Keratinocyte (primary cell): ENCODE data around the gene RHOJ. TPM values are rescaled to one million over a fixed set of nuclear protein-coding genes. Genes with fewer than 3 reads are reported as not detected.

ENCODE experiments used
- DNase-seq: peaks from one replicate; pipeline ENCODE4 v3.0.0-alpha.2; 2011; ENCODE audit warnings: low read depth, missing footprints, low spot score
- FAIRE-seq: peaks from 2 replicates; lab custom pipeline; 2011; peaks lifted over from hg19 to GRCh38; lab: Jason Lieb, UNC
- H2AFZ ChIP-seq: 2 replicates; pipeline ENCODE4 v1.6.0; 2012; ENCODE audit warnings: low read length, control low read depth, inconsistent platforms; ENCODE audit not compliant: control insufficient read depth
- H3K27ac ChIP-seq: 2 replicates; pipeline ENCODE4 v1.5.1; 2011; ENCODE audit warnings: low read length; ENCODE audit not compliant: control insufficient read depth, insufficient read depth
- H3K27me3 ChIP-seq: 3 replicates; pipeline ENCODE4 v1.6.0; 2011; ENCODE audit warnings: low read length; ENCODE audit not compliant: control insufficient read depth, insufficient read depth; ENCODE audit errors: extremely low read depth
- H3K36me3 ChIP-seq, 2 experiments: 2 replicates in 1 of 2; 3 replicates in 1 of 2; pipeline ENCODE4 v1.5.1; 2011; ENCODE audit warnings: low read length in 2 of 2, mild to moderate bottlenecking in 1 of 2; ENCODE audit not compliant: control insufficient read depth in 2 of 2, insufficient read depth in 2 of 2; ENCODE audit errors: extremely low read depth in 1 of 2
- H3K4me1 ChIP-seq: 3 replicates; pipeline ENCODE4 v1.5.1; 2011; ENCODE audit warnings: low read length; ENCODE audit not compliant: control insufficient read depth, insufficient read depth; ENCODE audit errors: extremely low read depth
- H3K4me2 ChIP-seq: 3 replicates; pipeline ENCODE4 v1.6.0; 2011; ENCODE audit warnings: low read depth, low read length; ENCODE audit not compliant: control insufficient read depth, insufficient read depth; ENCODE audit errors: extremely low read depth
- H3K4me3 ChIP-seq, 3 experiments: fragments of 200-600 bp in 1 of 3; sonication (generic) in 1 of 3; 2 replicates in 2 of 3; 3 replicates in 1 of 3; pipeline ENCODE4 v1.5.1; 2011 to 2016; ENCODE audit warnings: low read length in 3 of 3, mild to moderate bottlenecking in 3 of 3, control low read depth in 2 of 3, inconsistent platforms in 1 of 3, low read depth in 1 of 3, mixed read lengths in 1 of 3, mixed run types in 1 of 3, moderate library complexity in 1 of 3; ENCODE audit not compliant: control insufficient read depth in 2 of 3, insufficient read depth in 2 of 3; ENCODE audit errors: extremely low read depth in 1 of 3
- H3K79me2 ChIP-seq: 2 replicates; pipeline ENCODE4 v1.6.0; 2012; ENCODE audit warnings: low read length; ENCODE audit not compliant: control insufficient read depth, insufficient read depth
- H3K9ac ChIP-seq: 3 replicates; pipeline ENCODE4 v1.6.0; 2011; ENCODE audit warnings: low read length; ENCODE audit not compliant: control insufficient read depth, insufficient read depth; ENCODE audit errors: extremely low read depth
- H3K9me1 ChIP-seq: 3 replicates; pipeline ENCODE4 v1.6.0; 2011; ENCODE audit warnings: low read length; ENCODE audit not compliant: control insufficient read depth, insufficient read depth; ENCODE audit errors: extremely low read depth
- H3K9me3 ChIP-seq: 2 replicates; pipeline ENCODE4 v1.5.1; 2012; ENCODE audit warnings: low read depth, low read length; ENCODE audit not compliant: control insufficient read depth
- H4K20me1 ChIP-seq: 3 replicates; pipeline ENCODE4 v1.6.0; 2011; ENCODE audit warnings: low read length; ENCODE audit not compliant: control insufficient read depth, insufficient read depth; ENCODE audit errors: extremely low read depth
- CTCF ChIP-seq, 3 experiments: IDR thresholded peaks in 1 of 3; conservative IDR thresholded peaks in 1 of 3; optimal IDR thresholded peaks in 1 of 3; 2 replicates in 2 of 3; 3 replicates in 1 of 3; pipeline versions ENCODE3 to v1.5.1; 2011; ENCODE audit warnings: low read length in 3 of 3, mild to moderate bottlenecking in 3 of 3, moderate library complexity in 2 of 3, control low read depth in 1 of 3, inconsistent platforms in 1 of 3; ENCODE audit not compliant: insufficient read depth in 2 of 3; ENCODE audit errors: extremely low read depth in 1 of 3
- EZH2 ChIP-seq: IDR thresholded peaks from one replicate; pipeline ENCODE4 v1.6.1; 2012; ENCODE audit warnings: inconsistent platforms, mild to moderate bottlenecking, low read length, moderate library complexity
- dilution Hi-C: fragments of 300-500 bp; cut with MboI; formaldehyde crosslinking; loops from one replicate; pipeline ENCODE4 v1.7.0; 2020; ENCODE audit warnings: low sequenced_read_pairs; ENCODE audit not compliant: extremely low pct_ligation_motif_present
- polyA plus RNA-seq, 5 experiments: library from polyadenylated mRNA; depleted of rRNA in 3 of 5; stranded (reverse) in 3 of 5; stranded (forward) in 1 of 5; unstranded in 1 of 5; fragments of >200 nt; gene quantifications; 1 replicate in 1 of 5; 2 replicates in 3 of 5; 3 replicates in 1 of 5; pipeline versions ENCODE4 v1.2.1 to v1.2.3, GENCODE V29; 2011 to 2012; ENCODE audit warnings: missing spikeins in 2 of 5, low read depth in 1 of 5, low replicate concordance in 1 of 5

The RHOJ gene
- polyA plus RNA-seq, 1 donor (not counting 4 experiments of a cell fraction or from before 2014, with no cell fraction given), result 0.46 TPM

- Histone ChIP-seq H2AFZ (no peak overlapping the region), H3K9ac (no peak overlapping the region), H3K4me1 (peaks cover 4% of the 10 kb centered on the region), H3K36me3 (no peaks in the 10 kb centered on the region), H3K9me3 (peaks cover 2% of the 10 kb centered on the region), H4K20me1 (no peaks in the 10 kb centered on the region), H3K9me1 (no peaks in the 10 kb centered on the region), H3K4me3 (no peak overlapping the region), H3K4me2 (peak overlapping the region; percentile 6), H3K27ac (no peak overlapping the region), H3K79me2 (no peaks in the 10 kb centered on the region), H3K27me3 (no peaks in the 10 kb centered on the region)
- dilution Hi-C loops, result no loop called here
- DNase-seq (no peak), FAIRE-seq (peak; percentile 9)
- no peak for TF ChIP-seq CTCF (optimal IDR thresholded peaks at IDR 0.05 in 1 of 3, IDR thresholded peaks at IDR 0.05 in 1 of 3, conservative IDR thresholded peaks at IDR 0.05 in 1 of 3; ENCODE audit: extremely low read depth in 1 of 3, insufficient read depth in 2 of 3, low read length in 3 of 3)
- TF ChIP-seq EZH2, result no peak
These were observed 17.8 kb upstream of the RHOJ start for GRCh38 chr14:63186453-63186852.

- Histone ChIP-seq H3K4me1 (peaks cover 11% of the 10 kb centered on the region), H3K9me3 (no peaks in the 10 kb centered on the region), H3K4me3 (no peak overlapping the region), H3K79me2 (no peaks in the 10 kb centered on the region), H2AFZ (no peak overlapping the region), H3K27me3 (no peaks in the 10 kb centered on the region), H4K20me1 (no peaks in the 10 kb centered on the region), H3K9me1 (no peaks in the 10 kb centered on the region), H3K4me2 (no peak overlapping the region), H3K9ac (no peak overlapping the region), H3K27ac (no peak overlapping the region), H3K36me3 (no peaks in the 10 kb centered on the region)
- FAIRE-seq, result peak; percentile 63
- TF ChIP-seq CTCF (optimal IDR thresholded peaks at IDR 0.05 in 1 of 3, IDR thresholded peaks at IDR 0.05 in 1 of 3, conservative IDR thresholded peaks at IDR 0.05 in 1 of 3; ENCODE audit: extremely low read depth in 1 of 3, insufficient read depth in 2 of 3, low read length in 3 of 3) (no peak), EZH2 (no peak)
- dilution Hi-C loops, result no loop called here
- no peak for DNase-seq
These were observed 13.0 kb upstream of the RHOJ start for GRCh38 chr14:63191211-63191610.
